Neural progenitor cell (in vitro differentiated cells): ENCODE results near the gene KXD1. TPM values are rescaled to one million over a fixed set of nuclear protein-coding genes. Genes with fewer than 3 reads are reported as not detected.

Source experiments
- DNase-seq: peaks from one replicate; pipeline ENCODE4 v3.0.0-alpha.2; 2016; ENCODE audit warnings: low spot score
- H2AFZ ChIP-seq: fragments of 200-600 bp; sonication (generic); replicated peaks from 2 replicates; pipeline ENCODE4 v1.6.1; 2016; ENCODE audit warnings: antibody characterized with exemption
- H3F3A ChIP-seq: fragments of 200-600 bp; sonication (generic); 2 replicates; pipeline ENCODE4 v1.6.1; 2016; ENCODE audit warnings: antibody characterized with exemption, low read depth
- H3K27ac ChIP-seq: fragments of 200-600 bp; sonication (generic); 2 replicates; pipeline ENCODE4 v1.5.1; 2016; ENCODE audit warnings: mild to moderate bottlenecking
- H3K27me3 ChIP-seq: fragments of 200-600 bp; sonication (generic); 2 replicates; pipeline ENCODE4 v1.6.1; 2016; ENCODE audit warnings: mild to moderate bottlenecking, moderate library complexity
- H3K36me3 ChIP-seq: fragments of 200-600 bp; sonication (generic); 2 replicates; pipeline ENCODE4 v1.5.1; 2016
- H3K4me1 ChIP-seq: fragments of 200-600 bp; sonication (generic); 2 replicates; pipeline ENCODE4 v1.6.1; 2016; ENCODE audit warnings: mixed run types
- H3K4me2 ChIP-seq: fragments of 200-600 bp; sonication (generic); 2 replicates; pipeline ENCODE4 v1.6.1; 2016
- H3K4me3 ChIP-seq: fragments of 200-600 bp; sonication (generic); 2 replicates; pipeline ENCODE4 v1.5.1; 2016
- H3K79me2 ChIP-seq: fragments of 200-600 bp; sonication (generic); 2 replicates; pipeline ENCODE4 v1.6.1; 2016; ENCODE audit warnings: low read depth
- H3K9ac ChIP-seq: fragments of 200-600 bp; sonication (generic); 2 replicates; pipeline ENCODE4 v1.6.1; 2016
- H3K9me3 ChIP-seq: fragments of 200-600 bp; sonication (generic); 2 replicates; pipeline ENCODE4 v1.5.1; 2016; ENCODE audit warnings: low read depth
- H4K20me1 ChIP-seq: fragments of 200-600 bp; sonication (generic); 2 replicates; pipeline ENCODE4 v1.6.1; 2016; ENCODE audit warnings: low read depth
- H3K27ac Mint-ChIP-seq: 3 replicates; pipeline ENCODE4 v1.8.0; 2021; ENCODE audit warnings: mixed read lengths
- H3K27me3 Mint-ChIP-seq: 2 replicates; pipeline ENCODE4 v1.8.0; 2022; ENCODE audit warnings: low read depth, mild to moderate bottlenecking, inconsistent platforms, moderate library complexity, mixed read lengths; ENCODE audit not compliant: insufficient read depth
- H3K36me3 Mint-ChIP-seq: 3 replicates; pipeline ENCODE4 v1.8.0; 2021; ENCODE audit warnings: mixed read lengths
- H3K4me1 Mint-ChIP-seq: 3 replicates; pipeline ENCODE4 v1.8.0; 2021; ENCODE audit warnings: mixed read lengths
- H3K4me3 Mint-ChIP-seq: 3 replicates; pipeline ENCODE4 v1.8.0; 2021; ENCODE audit warnings: mild to moderate bottlenecking, moderate library complexity, mixed read lengths
- H3K9me3 Mint-ChIP-seq: 3 replicates; pipeline ENCODE4 v1.8.0; 2020; ENCODE audit warnings: mixed read lengths
- EZH2 ChIP-seq: fragments of 200-600 bp; sonication (generic); IDR thresholded peaks from 2 replicates; pipeline ENCODE4 v1.6.1; 2017; ENCODE audit warnings: antibody characterized with exemption, mild to moderate bottlenecking, moderate library complexity
- EZH2phosphoT487 ChIP-seq: fragments of 200-600 bp; sonication (generic); IDR thresholded peaks from 2 replicates; pipeline ENCODE4 v1.6.1; 2017; ENCODE audit warnings: antibody characterized with exemption
- total RNA-seq: library from RNA; depleted of rRNA; stranded (reverse); fragments of >200 nt; gene quantifications from 2 replicates; pipeline ENCODE4 v1.2.3, GENCODE V29; 2015; ENCODE audit warnings: low replicate concordance
- TF ChIP-seq, protein P1 (sequence below): fragments of 200-600 bp; sonication (generic); IDR thresholded peaks from 2 replicates; pipeline ENCODE4 v1.5.1; 2017; ENCODE audit warnings: antibody characterized with exemption, mild to moderate bottlenecking

KXD1 gene
- total RNA-seq, 1 donor from 2014 or later: 82.7 TPM

DNA sequence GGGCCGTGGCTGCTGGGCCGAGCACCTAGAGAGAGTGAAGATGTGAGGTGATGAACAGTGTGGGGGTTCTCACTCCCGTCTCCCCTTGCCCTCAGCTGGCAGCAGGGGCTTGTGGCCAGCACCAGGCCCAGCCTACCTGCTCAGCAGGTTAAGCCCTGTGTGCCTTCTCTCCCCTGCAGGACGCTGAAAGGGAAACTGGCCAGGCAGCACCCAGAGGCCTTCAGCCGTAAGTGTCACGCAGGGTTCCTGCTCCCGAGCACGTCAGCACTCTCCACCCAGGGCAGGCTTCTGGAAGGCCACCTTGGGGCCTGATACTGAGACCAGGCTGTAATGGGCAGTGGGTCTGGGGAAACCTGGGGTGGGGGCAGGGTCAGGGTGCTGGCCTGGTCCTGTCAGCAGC, 9.3 kb downstream of the KXD1 start:
- no peak overlapping the region for H3K4me3 ChIP-seq
- Mint-ChIP-seq H3K4me3 (no peak overlapping the region), H3K27me3 (peaks cover 2% of the 10 kb centered on the region), H3K27ac (no peak overlapping the region), H3K9me3 (no peaks in the 10 kb centered on the region), H3K4me1 (peaks cover 3% of the 10 kb centered on the region), H3K36me3 (peaks cover 22% of the 10 kb centered on the region)
- no peak overlapping the region for H3K4me2 ChIP-seq
- no peaks in the 10 kb centered on the region for H3K4me1 ChIP-seq
- H2AFZ ChIP-seq: no peak overlapping the region
- no peaks in the 10 kb centered on the region for H3K9me3 ChIP-seq
- peaks cover 3% of the 10 kb centered on the region for H3K79me2 ChIP-seq
- peaks cover 24% of the 10 kb centered on the region for H3F3A ChIP-seq
- H3K36me3 ChIP-seq: no peaks in the 10 kb centered on the region
- H3K27ac ChIP-seq: no peak overlapping the region
- peaks cover 2% of the 10 kb centered on the region for H4K20me1 ChIP-seq
- no peaks in the 10 kb centered on the region for H3K27me3 ChIP-seq
- no peak for DNase-seq
- TF ChIP-seq, protein P1, sequence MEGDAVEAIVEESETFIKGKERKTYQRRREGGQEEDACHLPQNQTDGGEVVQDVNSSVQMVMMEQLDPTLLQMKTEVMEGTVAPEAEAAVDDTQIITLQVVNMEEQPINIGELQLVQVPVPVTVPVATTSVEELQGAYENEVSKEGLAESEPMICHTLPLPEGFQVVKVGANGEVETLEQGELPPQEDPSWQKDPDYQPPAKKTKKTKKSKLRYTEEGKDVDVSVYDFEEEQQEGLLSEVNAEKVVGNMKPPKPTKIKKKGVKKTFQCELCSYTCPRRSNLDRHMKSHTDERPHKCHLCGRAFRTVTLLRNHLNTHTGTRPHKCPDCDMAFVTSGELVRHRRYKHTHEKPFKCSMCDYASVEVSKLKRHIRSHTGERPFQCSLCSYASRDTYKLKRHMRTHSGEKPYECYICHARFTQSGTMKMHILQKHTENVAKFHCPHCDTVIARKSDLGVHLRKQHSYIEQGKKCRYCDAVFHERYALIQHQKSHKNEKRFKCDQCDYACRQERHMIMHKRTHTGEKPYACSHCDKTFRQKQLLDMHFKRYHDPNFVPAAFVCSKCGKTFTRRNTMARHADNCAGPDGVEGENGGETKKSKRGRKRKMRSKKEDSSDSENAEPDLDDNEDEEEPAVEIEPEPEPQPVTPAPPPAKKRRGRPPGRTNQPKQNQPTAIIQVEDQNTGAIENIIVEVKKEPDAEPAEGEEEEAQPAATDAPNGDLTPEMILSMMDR: no peak
- no peak for TF ChIP-seq EZH2
- no peak for TF ChIP-seq EZH2phosphoT487
- no peak overlapping the region for H3K9ac ChIP-seq

DNA sequence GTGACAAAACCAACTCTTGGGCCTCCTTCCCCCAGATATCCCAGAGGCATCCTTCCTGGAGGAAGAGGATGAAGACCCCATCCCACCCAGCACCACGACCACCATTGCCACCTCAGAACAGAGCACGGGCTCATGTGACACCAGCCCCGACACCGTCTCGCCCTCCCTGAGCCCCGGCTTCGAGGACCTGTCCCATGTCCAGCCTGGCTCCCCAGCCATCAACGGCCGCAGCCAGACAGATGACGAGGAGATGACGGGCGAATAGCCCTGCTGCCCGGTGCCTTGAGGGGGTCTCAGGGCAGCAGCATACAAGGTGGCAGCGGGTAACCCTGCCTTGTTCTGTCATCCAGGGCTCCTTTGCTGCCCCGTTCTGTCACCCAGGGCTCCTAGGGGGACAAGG, 10.7 kb downstream of the KXD1 start:
- H3K27me3 ChIP-seq: no peaks in the 10 kb centered on the region
- no peak for DNase-seq
- Mint-ChIP-seq H3K36me3 (peaks cover 22% of the 10 kb centered on the region), H3K4me3 (no peak overlapping the region), H3K9me3 (no peaks in the 10 kb centered on the region), H3K4me1 (peaks cover 13% of the 10 kb centered on the region), H3K27me3 (peaks cover 7% of the 10 kb centered on the region), H3K27ac (no peak overlapping the region)
- no peak overlapping the region for H2AFZ ChIP-seq
- no peak overlapping the region for H3K4me3 ChIP-seq
- H3F3A ChIP-seq: peaks cover 24% of the 10 kb centered on the region
- TF ChIP-seq, protein P1: no peak
- no peak for TF ChIP-seq EZH2
- TF ChIP-seq EZH2phosphoT487: no peak
- H3K9ac ChIP-seq: no peak overlapping the region
- H3K9me3 ChIP-seq: no peaks in the 10 kb centered on the region
- H3K4me1 ChIP-seq: peaks cover 9% of the 10 kb centered on the region
- no peak overlapping the region for H3K27ac ChIP-seq
- H3K36me3 ChIP-seq: no peaks in the 10 kb centered on the region
- no peak overlapping the region for H3K4me2 ChIP-seq
- peaks cover 17% of the 10 kb centered on the region for H3K79me2 ChIP-seq
- peaks cover 16% of the 10 kb centered on the region for H4K20me1 ChIP-seq

DNA sequence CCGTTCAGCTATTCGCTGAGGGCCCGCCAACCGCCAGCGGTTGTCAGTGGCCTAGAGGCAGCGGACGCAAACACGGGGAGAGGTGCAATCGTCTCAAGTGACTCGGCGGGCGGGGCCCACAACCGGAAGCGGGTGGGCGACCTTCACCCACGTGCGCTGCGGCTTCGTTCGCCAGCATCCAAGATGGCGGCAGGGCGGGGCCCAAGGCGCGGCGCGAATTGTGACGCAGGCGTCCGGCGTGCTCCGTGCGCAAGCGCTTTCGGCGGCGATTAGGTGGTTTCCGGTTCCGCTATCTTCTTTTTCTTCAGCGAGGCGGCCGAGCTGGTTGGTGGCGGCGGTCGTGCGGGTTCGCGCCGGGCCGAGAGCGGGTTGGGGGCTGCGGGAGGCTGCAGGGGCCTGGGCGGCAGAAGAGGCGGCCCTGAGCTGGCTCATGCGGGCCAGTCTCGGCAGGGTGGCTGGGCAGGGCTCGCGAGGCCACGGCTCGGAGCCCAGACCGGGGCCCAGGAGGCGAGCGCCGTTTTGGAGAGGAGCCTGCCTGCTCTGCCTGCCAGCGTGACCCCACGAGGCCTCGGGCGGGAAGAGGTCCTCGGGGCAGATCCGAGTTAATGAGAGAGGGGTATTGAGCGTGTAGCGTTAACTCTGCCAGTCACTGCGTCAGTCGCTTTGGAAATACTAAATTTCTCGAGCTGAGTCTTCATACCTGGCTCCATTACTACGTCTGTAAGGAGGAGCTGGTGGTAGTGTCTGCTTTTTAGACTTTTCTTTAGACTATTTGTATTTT, 14.1 kb downstream of the KXD1 start, which contains the start of gene UBA52:
Gene UBA52 (plus strand): TSS at position 294 of the 781 bp plus-strand sequence. CDS start 1,444 bp downstream, outside the sequence.
- H3K27me3 ChIP-seq: no peaks in the 10 kb centered on the region
- peak within 1 kb of the TSS; percentile 94 for H3K4me3 Mint-ChIP-seq
- peak within 1 kb of the TSS; percentile 72 for H2AFZ ChIP-seq
- H3K36me3 ChIP-seq: no peaks in the 10 kb centered on the region
- H3K79me2 ChIP-seq: peaks cover 27% of the 10 kb centered on the region
- peak within 1 kb of the TSS; percentile 97 for H3K9ac ChIP-seq
- TF ChIP-seq EZH2 (no peak), EZH2phosphoT487 (no peak)
- TF ChIP-seq, protein P1: no peak
- peak within 1 kb of the TSS; percentile 89 for H3K4me2 ChIP-seq
- no peaks in the 10 kb centered on the region for H3K9me3 ChIP-seq
- H3K9me3 Mint-ChIP-seq: no peaks in the 10 kb centered on the region
- peaks cover 13% of the 10 kb centered on the region for H3K4me1 Mint-ChIP-seq
- H3K4me3 ChIP-seq: peak within 1 kb of the TSS; percentile 92
- DNase-seq: peak; percentile 100
- H3K27ac ChIP-seq: peak within 1 kb of the TSS; percentile 14
- peaks cover 8% of the 10 kb centered on the region for H3K27me3 Mint-ChIP-seq
- no peak within 1 kb of the TSS for H3K27ac Mint-ChIP-seq
- H3K36me3 Mint-ChIP-seq: peaks cover 21% of the 10 kb centered on the region
- peaks cover 40% of the 10 kb centered on the region for H3F3A ChIP-seq
- H3K4me1 ChIP-seq: peaks cover 9% of the 10 kb centered on the region
- H4K20me1 ChIP-seq: peaks cover 29% of the 10 kb centered on the region
